Measurements from ENCODE around the gene SPATA13. TPM values are rescaled to one million over a fixed set of nuclear protein-coding genes. Genes with fewer than 3 reads are reported as not detected.

Gene SPATA13
- total and polyA plus RNA-seq, 2 donors (not counting 3 experiments of a cell fraction or from before 2014, with no cell fraction given), result 6.6 to 12.9 TPM

GRCh38 chr13:24338721-24339120, 178.2 kb downstream of the SPATA13 start:
- CTCF ChIA-PET, result no interaction called here
- BruUV-seq (replicated peaks), result no TSS peak
- no peak for TF ChIP-seq POLR2A (IDR thresholded peaks at IDR 0.05; ENCODE audit: low read depth, low read length)
- TF ChIP-seq JUN (IDR thresholded peaks at IDR 0.05; ENCODE audit: borderline replicate concordance, insufficient read depth, insufficient read length, low read depth), result no peak
- no peak for TF ChIP-seq EZH2 (IDR thresholded peaks at IDR 0.05; ENCODE audit: borderline replicate concordance, low read depth, low read length, severe bottlenecking)
- no peak for TF ChIP-seq POLR2AphosphoS5 (IDR thresholded peaks at IDR 0.05; ENCODE audit: insufficient read depth, low read depth, low read length)
- no peak for TF ChIP-seq MAX (IDR thresholded peaks at IDR 0.05; ENCODE audit: insufficient read depth, insufficient read length)
- Histone ChIP-seq H3K36me3 (ENCODE audit: control insufficient read depth in 2 of 2, extremely low read depth in 1 of 2, insufficient read depth in 2 of 2, low read length in 2 of 2) (no peaks in the 10 kb centered on the region), H3K9me3 (replicated peaks; ENCODE audit: control insufficient read depth, insufficient read depth, low read length) (no peaks in the 10 kb centered on the region), H2AFZ (ENCODE audit: low read depth, low read length) (no peak overlapping the region), H3K4me1 (ENCODE audit: control insufficient read depth, extremely low read depth, insufficient read depth, low read length) (no peaks in the 10 kb centered on the region), H3K27me3 (ENCODE audit: control insufficient read depth in 2 of 2, insufficient read depth in 2 of 2, low read length in 2 of 2) (peaks cover 0 to 3% of the 10 kb centered on the region in 2 experiments), H3K9ac (replicated peaks; ENCODE audit: extremely low read depth, insufficient read depth, low read length) (no peak overlapping the region), H3K9me1 (replicated peaks; ENCODE audit: control insufficient read depth, extremely low read depth, insufficient read depth, low read length) (no peaks in the 10 kb centered on the region), H3K4me3 (replicated peaks in 1 of 3; ENCODE audit: insufficient read depth in 1 of 3, low read depth in 1 of 3, low read length in 3 of 3) (no peak overlapping the region), H3K4me2 (ENCODE audit: insufficient read depth, low read length) (no peak overlapping the region), H4K20me1 (replicated peaks; ENCODE audit: control insufficient read depth, extremely low read depth, insufficient read depth, low read length) (no peaks in the 10 kb centered on the region), H3K79me2 (ENCODE audit: control insufficient read depth, insufficient read depth, low read length) (no peaks in the 10 kb centered on the region), H3K27ac (ENCODE audit: insufficient read depth, low read depth, low read length) (no peak overlapping the region)
- intact Hi-C loops (cut with micrococcal nuclease) (no loop called here), dilution Hi-C loops (cut with MboI; ENCODE audit: extremely low pct_ligation_motif_present, low sequenced_read_pairs) (no loop called here)
- DNase-seq (ENCODE audit: low read depth, low spot score) (no peak), FAIRE-seq (no peak)
- POLR2A ChIA-PET, result no interaction called here

GRCh38 chr13:24339937-24340607, 179.6 kb downstream of the SPATA13 start:
- Histone ChIP-seq H3K36me3 (ENCODE audit: control insufficient read depth in 2 of 2, extremely low read depth in 1 of 2, insufficient read depth in 2 of 2, low read length in 2 of 2) (no peaks in the 10 kb centered on the region), H3K4me2 (ENCODE audit: insufficient read depth, low read length) (no peak overlapping the region), H3K9me3 (replicated peaks; ENCODE audit: control insufficient read depth, insufficient read depth, low read length) (no peaks in the 10 kb centered on the region), H3K9me1 (replicated peaks; ENCODE audit: control insufficient read depth, extremely low read depth, insufficient read depth, low read length) (no peaks in the 10 kb centered on the region), H3K27me3 (ENCODE audit: control insufficient read depth in 2 of 2, insufficient read depth in 2 of 2, low read length in 2 of 2) (no peaks in the 10 kb centered on the region), H3K4me1 (ENCODE audit: control insufficient read depth, extremely low read depth, insufficient read depth, low read length) (no peaks in the 10 kb centered on the region), H3K4me3 (replicated peaks in 1 of 3; ENCODE audit: insufficient read depth in 1 of 3, low read depth in 1 of 3, low read length in 3 of 3) (no peak overlapping the region), H2AFZ (ENCODE audit: low read depth, low read length) (no peak overlapping the region), H3K27ac (ENCODE audit: insufficient read depth, low read depth, low read length) (no peak overlapping the region), H4K20me1 (replicated peaks; ENCODE audit: control insufficient read depth, extremely low read depth, insufficient read depth, low read length) (no peaks in the 10 kb centered on the region), H3K9ac (replicated peaks; ENCODE audit: extremely low read depth, insufficient read depth, low read length) (no peak overlapping the region), H3K79me2 (ENCODE audit: control insufficient read depth, insufficient read depth, low read length) (no peaks in the 10 kb centered on the region)
- DNase-seq (ENCODE audit: low read depth, low spot score) (no peak), FAIRE-seq (no peak)
- POLR2A ChIA-PET, result no interaction called here
- intact Hi-C loops (cut with micrococcal nuclease), result no loop called here
- BruUV-seq (replicated peaks), result no TSS peak
- TF ChIP-seq FOS (IDR thresholded peaks at IDR 0.05; ENCODE audit: borderline replicate concordance, insufficient read depth, low read length), result no peak
- no peak for TF ChIP-seq JUN (IDR thresholded peaks at IDR 0.05; ENCODE audit: borderline replicate concordance, insufficient read depth, insufficient read length, low read depth)
- TF ChIP-seq EZH2 (IDR thresholded peaks at IDR 0.05; ENCODE audit: borderline replicate concordance, low read depth, low read length, severe bottlenecking), result no peak
- TF ChIP-seq CTCF (IDR thresholded peaks at IDR 0.05; ENCODE audit: extremely low read depth in 1 of 2, insufficient read depth in 1 of 2, low read depth in 1 of 2, low read length in 2 of 2), result no peak
- TF ChIP-seq POLR2A (IDR thresholded peaks at IDR 0.05; ENCODE audit: low read depth, low read length), result no peak
- TF ChIP-seq MAX (IDR thresholded peaks at IDR 0.05; ENCODE audit: insufficient read depth, insufficient read length), result no peak
- no peak for TF ChIP-seq POLR2AphosphoS5 (IDR thresholded peaks at IDR 0.05; ENCODE audit: insufficient read depth, low read depth, low read length)
- no peak for TF ChIP-seq GATA2 (IDR thresholded peaks at IDR 0.05; ENCODE audit: insufficient read depth, insufficient read length, low read depth, low read length)
- no peak for TF ChIP-seq MYC (IDR thresholded peaks at IDR 0.05; ENCODE audit: low read depth, low read length)
- dilution Hi-C loops (cut with MboI; ENCODE audit: extremely low pct_ligation_motif_present, low sequenced_read_pairs), result no loop called here
- CTCF ChIA-PET, result no interaction called here

All from endothelial cell of umbilical vein (primary cell).